KMS-11 (cell line): Measurements from ENCODE around the gene RPN1.
"Not testable (repeated sequence)": the region's sequence is repeated elsewhere in the genome, so short reads cannot be mapped to it uniquely, and the experiment has no call there.

ENCODE experiments used
- H2AFZ ChIP-seq: fragments of 200-600 bp; sonication (generic); 2 replicates; pipeline ENCODE4 v1.6.1; 2016; ENCODE audit warnings: antibody characterized with exemption, mixed run types, low read depth
- H3K27ac ChIP-seq: fragments of 200-600 bp; sonication (generic); 2 replicates; pipeline ENCODE4 v1.6.1; 2016; ENCODE audit warnings: mild to moderate bottlenecking, mixed run types
- H3K27me3 ChIP-seq: fragments of 200-600 bp; sonication (generic); 2 replicates; pipeline ENCODE4 v1.6.1; 2017; ENCODE audit warnings: mild to moderate bottlenecking, low read depth, mixed run types, moderate library complexity; ENCODE audit not compliant: insufficient read depth
- H3K36me3 ChIP-seq: fragments of 200-600 bp; sonication (generic); 2 replicates; pipeline ENCODE4 v1.6.1; 2017; ENCODE audit warnings: mild to moderate bottlenecking, mixed run types; ENCODE audit not compliant: insufficient read depth
- H3K4me1 ChIP-seq: fragments of 200-600 bp; sonication (generic); 2 replicates; pipeline ENCODE4 v1.6.1; 2016; ENCODE audit warnings: mild to moderate bottlenecking, low read depth, mixed run types; ENCODE audit not compliant: poor library complexity, severe bottlenecking
- H3K4me2 ChIP-seq: fragments of 200-600 bp; sonication (generic); 2 replicates; pipeline ENCODE4 v1.7.0; 2016; ENCODE audit warnings: mild to moderate bottlenecking, mixed run types
- H3K4me3 ChIP-seq: fragments of 200-600 bp; sonication (generic); IDR thresholded peaks from 2 replicates; pipeline ENCODE4 v1.6.1; 2017; ENCODE audit warnings: low read depth, low read length, mixed read lengths; ENCODE audit not compliant: insufficient read depth
- H3K79me2 ChIP-seq: fragments of 200-600 bp; sonication (generic); 2 replicates; pipeline ENCODE4 v1.6.1; 2016; ENCODE audit warnings: low read depth, mixed run types; ENCODE audit not compliant: insufficient read depth
- H3K9ac ChIP-seq: fragments of 200-600 bp; sonication (generic); 2 replicates; pipeline ENCODE4 v1.6.1; 2016; ENCODE audit warnings: mild to moderate bottlenecking, mixed run types
- H4K20me1 ChIP-seq: fragments of 200-600 bp; sonication (generic); 2 replicates; pipeline ENCODE4 v1.6.1; 2016; ENCODE audit warnings: mild to moderate bottlenecking, mixed run types; ENCODE audit not compliant: insufficient read depth
- TF ChIP-seq, protein P1 (sequence below): fragments of 200-600 bp; sonication (generic); conservative IDR thresholded peaks from 2 replicates; pipeline ENCODE4 v1.6.1; 2017; ENCODE audit warnings: low read depth, mild to moderate bottlenecking, antibody characterized with exemption, low read length, moderate library complexity, mixed read lengths

Gene RPN1

DNA sequence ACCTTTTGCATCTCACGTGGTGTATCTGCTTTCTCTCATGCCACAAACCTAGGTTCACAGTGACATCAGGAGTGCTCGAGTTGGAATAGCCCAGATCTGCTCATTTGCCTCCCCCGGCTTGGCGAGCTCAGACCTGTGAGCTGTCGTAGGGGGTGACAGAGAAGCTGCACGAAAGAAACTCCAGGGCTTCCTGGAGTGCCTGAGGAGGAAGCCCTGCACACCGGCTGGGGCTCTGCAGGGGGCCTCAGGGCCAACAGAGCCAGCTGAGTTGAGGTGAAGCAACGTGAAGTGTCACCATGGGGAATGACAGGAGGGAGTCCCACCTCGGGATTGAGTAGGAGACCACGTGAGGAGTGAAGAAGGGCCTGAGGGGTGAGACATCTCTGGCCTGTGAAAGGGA, 62.5 kb downstream of the RPN1 start:
- H3K36me3 ChIP-seq, result no peaks in the 10 kb centered on the region
- H3K27me3 ChIP-seq, result no peaks in the 10 kb centered on the region
- H3K79me2 ChIP-seq, result no peaks in the 10 kb centered on the region
- H3K9ac ChIP-seq, result no peak overlapping the region
- H3K4me3 ChIP-seq, result no peak overlapping the region
- no peak overlapping the region for H3K27ac ChIP-seq
- H2AFZ ChIP-seq, result no peak overlapping the region
- TF ChIP-seq, protein P1, sequence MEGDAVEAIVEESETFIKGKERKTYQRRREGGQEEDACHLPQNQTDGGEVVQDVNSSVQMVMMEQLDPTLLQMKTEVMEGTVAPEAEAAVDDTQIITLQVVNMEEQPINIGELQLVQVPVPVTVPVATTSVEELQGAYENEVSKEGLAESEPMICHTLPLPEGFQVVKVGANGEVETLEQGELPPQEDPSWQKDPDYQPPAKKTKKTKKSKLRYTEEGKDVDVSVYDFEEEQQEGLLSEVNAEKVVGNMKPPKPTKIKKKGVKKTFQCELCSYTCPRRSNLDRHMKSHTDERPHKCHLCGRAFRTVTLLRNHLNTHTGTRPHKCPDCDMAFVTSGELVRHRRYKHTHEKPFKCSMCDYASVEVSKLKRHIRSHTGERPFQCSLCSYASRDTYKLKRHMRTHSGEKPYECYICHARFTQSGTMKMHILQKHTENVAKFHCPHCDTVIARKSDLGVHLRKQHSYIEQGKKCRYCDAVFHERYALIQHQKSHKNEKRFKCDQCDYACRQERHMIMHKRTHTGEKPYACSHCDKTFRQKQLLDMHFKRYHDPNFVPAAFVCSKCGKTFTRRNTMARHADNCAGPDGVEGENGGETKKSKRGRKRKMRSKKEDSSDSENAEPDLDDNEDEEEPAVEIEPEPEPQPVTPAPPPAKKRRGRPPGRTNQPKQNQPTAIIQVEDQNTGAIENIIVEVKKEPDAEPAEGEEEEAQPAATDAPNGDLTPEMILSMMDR, result no peak
- no peaks in the 10 kb centered on the region for H4K20me1 ChIP-seq
- no peaks in the 10 kb centered on the region for H3K4me1 ChIP-seq
- no peak overlapping the region for H3K4me2 ChIP-seq

DNA sequence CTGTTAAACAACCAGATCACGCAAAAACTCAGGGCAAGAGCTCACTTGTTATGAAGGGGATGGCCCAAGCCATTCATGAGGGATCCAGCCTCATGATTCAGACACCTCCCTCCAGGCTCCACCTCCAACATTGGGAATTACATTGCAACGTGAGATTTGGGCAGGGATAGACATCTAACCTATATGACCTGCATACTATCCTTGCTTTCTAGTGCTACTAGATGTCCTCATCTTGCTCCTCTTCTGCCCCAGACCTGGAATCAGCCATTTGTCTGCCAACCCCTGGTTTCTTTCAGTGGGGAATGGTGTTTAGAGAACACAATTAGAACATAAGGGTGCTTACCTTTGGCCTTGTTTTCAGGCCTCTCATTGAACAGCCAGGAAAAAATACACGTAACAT, 63.2 kb downstream of the RPN1 start:
- Histone ChIP-seq H3K79me2 (no peaks in the 10 kb centered on the region), H2AFZ (no peak overlapping the region), H3K4me3 (no peak overlapping the region), H3K27ac (no peak overlapping the region), H3K4me2 (no peak overlapping the region), H3K4me1 (no peaks in the 10 kb centered on the region), H3K27me3 (no peaks in the 10 kb centered on the region), H4K20me1 (no peaks in the 10 kb centered on the region), H3K9ac (no peak overlapping the region), H3K36me3 (no peaks in the 10 kb centered on the region)
- TF ChIP-seq, protein P1, result no peak

DNA sequence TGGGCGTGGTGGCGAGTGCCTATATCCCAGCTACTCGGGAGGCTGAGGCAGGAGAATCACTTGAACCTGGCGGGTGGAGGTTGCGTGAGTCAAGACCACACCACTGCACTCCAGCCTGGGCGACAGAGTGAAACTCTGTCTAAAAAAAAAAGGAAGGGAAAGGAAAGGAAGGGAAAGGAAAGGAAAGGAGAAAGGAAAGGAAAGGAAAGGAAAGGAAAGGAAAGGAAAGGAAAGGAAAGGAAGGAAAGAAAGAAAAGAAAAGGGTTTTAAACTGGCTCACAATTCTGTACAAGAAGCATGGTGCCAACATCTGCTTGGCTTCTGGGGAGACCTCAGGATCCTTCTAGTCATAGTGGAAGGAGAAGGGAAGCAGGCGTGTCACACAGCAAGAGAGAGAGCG, 63.7 kb downstream of the RPN1 start:
- H4K20me1 ChIP-seq, H3K79me2 ChIP-seq, H2AFZ ChIP-seq, H3K36me3 ChIP-seq, H3K4me3 ChIP-seq, H3K27ac ChIP-seq, H3K9ac ChIP-seq, H3K27me3 ChIP-seq, H3K4me1 ChIP-seq, H3K4me2 ChIP-seq: not testable (repeated sequence)

DNA sequence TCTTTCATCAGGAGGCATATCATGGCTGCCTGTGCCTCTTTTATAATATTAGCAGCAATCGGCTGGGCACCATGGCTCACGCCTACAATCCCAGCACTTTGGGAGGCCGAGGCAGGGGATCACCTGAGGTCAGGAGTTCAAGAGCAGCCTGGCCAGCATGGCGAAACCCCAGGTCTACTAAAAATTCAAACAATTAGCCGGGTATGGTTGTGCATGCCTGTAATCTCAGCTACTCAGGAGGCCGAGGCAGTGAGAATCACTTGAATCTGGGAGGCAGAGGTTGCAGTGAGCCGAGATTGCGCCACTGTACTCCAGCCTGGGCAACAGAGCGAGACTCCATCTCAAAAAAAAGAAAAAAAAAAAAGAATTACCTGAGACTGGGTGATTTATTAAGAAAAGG, 64.2 kb downstream of the RPN1 start:
- H3K4me3 ChIP-seq, H3K79me2 ChIP-seq, H3K4me2 ChIP-seq, H3K9ac ChIP-seq, H3K27ac ChIP-seq, H4K20me1 ChIP-seq, H2AFZ ChIP-seq, H3K27me3 ChIP-seq, H3K4me1 ChIP-seq, H3K36me3 ChIP-seq: not testable (repeated sequence)

DNA sequence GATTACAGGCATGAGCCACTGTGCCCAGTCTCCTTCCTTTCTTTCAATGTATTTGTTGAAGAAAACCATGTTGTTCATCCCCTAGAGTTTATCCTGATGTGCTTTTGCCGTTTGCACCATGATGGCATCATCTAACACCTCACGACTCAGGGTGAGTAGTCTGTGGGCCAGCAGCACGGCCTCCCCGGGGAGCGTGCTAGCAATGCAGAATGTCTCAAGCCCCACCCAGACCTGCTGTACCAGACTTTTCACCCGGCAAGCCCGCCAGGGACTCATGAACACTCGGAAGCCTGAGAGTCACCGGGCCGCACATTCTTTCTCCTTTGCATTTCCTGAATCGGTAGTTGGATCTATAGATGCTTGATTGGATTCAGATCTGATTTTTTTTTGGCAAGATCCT, 64.6 kb downstream of the RPN1 start:
- H3K36me3 ChIP-seq, result no peaks in the 10 kb centered on the region
- H3K27ac ChIP-seq, result no peak overlapping the region
- TF ChIP-seq, protein P1, result no peak
- H3K4me2 ChIP-seq, result no peak overlapping the region
- no peaks in the 10 kb centered on the region for H3K79me2 ChIP-seq
- H3K9ac ChIP-seq, result no peak overlapping the region
- no peaks in the 10 kb centered on the region for H3K4me1 ChIP-seq
- H2AFZ ChIP-seq, result no peak overlapping the region
- no peak overlapping the region for H3K4me3 ChIP-seq
- no peaks in the 10 kb centered on the region for H3K27me3 ChIP-seq
- no peaks in the 10 kb centered on the region for H4K20me1 ChIP-seq
